ENCODE data around the gene CHD6.

DNA sequence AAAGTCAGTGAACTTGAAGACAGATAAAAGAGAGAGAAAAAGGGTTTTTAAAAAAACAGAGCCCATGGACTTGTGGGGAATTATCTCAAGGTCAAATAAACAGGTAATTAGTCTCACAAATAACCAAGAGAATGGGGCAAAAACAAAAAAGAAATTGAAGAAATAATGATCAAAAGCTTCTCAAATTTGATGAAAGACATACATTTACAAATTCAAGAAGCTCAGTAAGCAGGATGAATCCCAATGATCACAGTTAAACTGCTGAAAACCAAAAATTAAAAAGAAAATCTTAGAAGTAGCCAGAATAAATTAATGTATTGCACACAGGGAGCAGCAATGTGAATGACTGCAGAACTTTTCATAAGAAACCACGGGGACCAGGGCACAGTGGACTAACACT is 139.1 kb downstream of the CHD6 start:
- TF ChIP-seq EZH2 (IDR thresholded peaks at IDR 0.05; ENCODE audit: borderline replicate concordance, low read depth, low read length, poor library complexity, severe bottlenecking), result no peak
- TF ChIP-seq, protein P1, sequence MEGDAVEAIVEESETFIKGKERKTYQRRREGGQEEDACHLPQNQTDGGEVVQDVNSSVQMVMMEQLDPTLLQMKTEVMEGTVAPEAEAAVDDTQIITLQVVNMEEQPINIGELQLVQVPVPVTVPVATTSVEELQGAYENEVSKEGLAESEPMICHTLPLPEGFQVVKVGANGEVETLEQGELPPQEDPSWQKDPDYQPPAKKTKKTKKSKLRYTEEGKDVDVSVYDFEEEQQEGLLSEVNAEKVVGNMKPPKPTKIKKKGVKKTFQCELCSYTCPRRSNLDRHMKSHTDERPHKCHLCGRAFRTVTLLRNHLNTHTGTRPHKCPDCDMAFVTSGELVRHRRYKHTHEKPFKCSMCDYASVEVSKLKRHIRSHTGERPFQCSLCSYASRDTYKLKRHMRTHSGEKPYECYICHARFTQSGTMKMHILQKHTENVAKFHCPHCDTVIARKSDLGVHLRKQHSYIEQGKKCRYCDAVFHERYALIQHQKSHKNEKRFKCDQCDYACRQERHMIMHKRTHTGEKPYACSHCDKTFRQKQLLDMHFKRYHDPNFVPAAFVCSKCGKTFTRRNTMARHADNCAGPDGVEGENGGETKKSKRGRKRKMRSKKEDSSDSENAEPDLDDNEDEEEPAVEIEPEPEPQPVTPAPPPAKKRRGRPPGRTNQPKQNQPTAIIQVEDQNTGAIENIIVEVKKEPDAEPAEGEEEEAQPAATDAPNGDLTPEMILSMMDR (conservative IDR thresholded peaks at IDR 0.05; ENCODE audit: low read depth, low read length), result no peak

Data from A673 (cell line).